Measurements from ENCODE around the gene CFI. TPM values are rescaled to one million over a fixed set of nuclear protein-coding genes. Genes with fewer than 3 reads are reported as not detected.

The CFI gene
- total RNA-seq, 1 experiment from 2014 or later = 0.33 TPM

GRCh38 chr4:109723110-109723509 is 78.7 kb downstream of the CFI start:
- Histone ChIP-seq H3K27me3 (ENCODE audit: control insufficient read depth, insufficient read depth, low read length) (no peaks in the 10 kb centered on the region), H3K36me3 (ENCODE audit: control insufficient read depth, insufficient read depth, low read length) (no peaks in the 10 kb centered on the region), H3K9me3 (ENCODE audit: control insufficient read depth, insufficient read depth, low read depth, low read length) (no peaks in the 10 kb centered on the region), H3K27ac (ENCODE audit: low read length) (no peak overlapping the region), H3K4me3 (ENCODE audit: low read depth in 2 of 2, low read length in 2 of 2) (no peak overlapping the region), H3K4me1 (ENCODE audit: control insufficient read depth, insufficient read depth, low read length) (peaks cover under 1% of the 10 kb centered on the region; the same call in 1 of the 2 replicates)
- DNase-seq (ENCODE audit: low read depth, low spot score) (no peak), ATAC-seq (no peak)
- CTCF ChIA-PET = no interaction called here
- TF ChIP-seq SIN3A (IDR thresholded peaks at IDR 0.05; ENCODE audit: borderline replicate concordance, insufficient read depth, low read depth, low read length) (no peak), POLR2AphosphoS5 (IDR thresholded peaks at IDR 0.05; ENCODE audit: low read depth, low read length) (no peak), REST (IDR thresholded peaks at IDR 0.05; ENCODE audit: insufficient read depth in 1 of 2, low read depth in 2 of 2, low read length in 1 of 2) (no peak)
- POLR2A ChIA-PET = no interaction called here
- intact Hi-C loops (cut with micrococcal nuclease; ENCODE audit: unreplicated experiment) (no loop called here), in situ Hi-C loops (cut with HindIII; ENCODE audit: low pct_unique_long_range_greater_than_20kb, low sequenced_read_pairs) (no loop called here)
- no TSS peak for BruUV-seq (replicated peaks)

- H3K9me3 ChIP-seq (ENCODE audit: control insufficient read depth, insufficient read depth, low read depth, low read length) = no peaks in the 10 kb centered on the region
- in situ Hi-C loops (cut with HindIII; ENCODE audit: low pct_unique_long_range_greater_than_20kb, low sequenced_read_pairs) (no loop called here), intact Hi-C loops (cut with micrococcal nuclease; ENCODE audit: unreplicated experiment) (no loop called here)
- no peak for DNase-seq (ENCODE audit: low read depth, low spot score)
- H3K4me1 ChIP-seq (ENCODE audit: control insufficient read depth, insufficient read depth, low read length) = no peaks in the 10 kb centered on the region
- BruUV-seq (replicated peaks) = no TSS peak
- POLR2A ChIA-PET = no interaction called here
- no peaks in the 10 kb centered on the region for H3K27me3 ChIP-seq (ENCODE audit: control insufficient read depth, insufficient read depth, low read length)
- no peak overlapping the region for H3K4me3 ChIP-seq (ENCODE audit: low read depth in 2 of 2, low read length in 2 of 2)
- no peak overlapping the region for H3K27ac ChIP-seq (ENCODE audit: low read length)
- CTCF ChIA-PET = no interaction called here
- ATAC-seq = no peak
- TF ChIP-seq REST (IDR thresholded peaks at IDR 0.05; ENCODE audit: insufficient read depth in 1 of 2, low read depth in 2 of 2, low read length in 1 of 2) = no peak
- TF ChIP-seq CTCF (IDR thresholded peaks at IDR 0.05) = no peak
- TF ChIP-seq SIN3A (IDR thresholded peaks at IDR 0.05; ENCODE audit: borderline replicate concordance, insufficient read depth, low read depth, low read length) = no peak
- no peak for TF ChIP-seq POLR2AphosphoS5 (IDR thresholded peaks at IDR 0.05; ENCODE audit: low read depth, low read length)
- no peak for TF ChIP-seq TCF7L2 (IDR thresholded peaks at IDR 0.05; ENCODE audit: low read depth, low read length)
- no peaks in the 10 kb centered on the region for H3K36me3 ChIP-seq (ENCODE audit: control insufficient read depth, insufficient read depth, low read length)
These were observed 79.4 kb downstream of the CFI start for GRCh38 chr4:109722357-109722756.
